ENCODE results near the gene MDK. TPM values are rescaled to one million over a fixed set of nuclear protein-coding genes. Genes with fewer than 3 reads are reported as not detected.
A peak's percentile ranks its signal among the peaks of the same experiment; 100 is the strongest.

The MDK gene
- total and polyA plus RNA-seq, 2 of the 13 experiments (the other 11 are each of a cell fraction or from before 2014, with no cell fraction given) = 312 to 407 TPM

DNA sequence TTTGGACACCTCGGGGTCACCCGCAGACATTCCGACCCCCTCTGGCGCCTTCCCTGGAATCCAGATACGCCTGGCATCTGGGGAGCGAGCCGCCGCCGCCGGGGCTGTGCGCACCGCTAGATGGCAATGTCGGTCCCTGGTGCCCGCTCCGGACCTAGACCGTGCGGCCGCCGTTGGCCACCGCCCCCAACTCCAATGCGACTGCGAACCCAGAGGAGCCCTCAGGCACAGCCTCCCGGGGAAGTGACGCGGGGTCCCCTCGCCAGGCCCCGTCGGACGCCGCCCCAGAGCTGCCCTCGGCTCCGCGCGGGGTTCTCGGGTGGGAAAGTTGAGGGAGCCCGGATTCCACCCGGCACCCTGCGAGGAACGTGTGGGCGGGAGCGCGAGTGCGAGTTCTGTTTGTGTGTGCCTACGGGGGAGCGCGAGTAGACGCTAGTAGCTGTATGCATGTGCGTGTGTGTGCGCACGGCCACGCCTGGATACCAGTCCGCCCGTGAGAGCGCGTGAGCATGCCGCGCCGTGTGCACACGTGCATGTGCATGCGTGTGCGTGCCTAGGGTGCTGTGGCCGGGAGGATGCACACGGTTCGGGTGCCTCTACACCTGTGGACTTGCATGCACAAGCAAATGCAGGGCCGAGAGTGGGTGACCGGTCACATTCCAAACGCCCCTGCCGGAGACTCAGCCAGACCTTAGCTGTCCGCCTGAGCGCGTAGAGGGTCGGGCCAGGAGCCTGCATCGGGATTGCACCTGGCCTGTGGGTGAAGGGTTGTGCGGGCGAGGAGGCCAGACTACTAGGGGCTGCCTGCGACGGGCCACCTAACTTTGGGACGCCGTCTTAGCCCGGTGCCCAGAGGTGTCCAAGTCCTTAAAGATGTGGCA lies 8.2 kb downstream of the MDK start (continued):
- peak; percentile 97 for TF ChIP-seq CTCF (CRISPR knock-in tag; IDR thresholded peaks at IDR 0.05)
- TF ChIP-seq ZNF737 (CRISPR knock-in tag; IDR thresholded peaks at IDR 0.05; ENCODE audit: borderline replicate concordance) = no peak
- TF ChIP-seq FOXM1 (CRISPR knock-in tag; IDR thresholded peaks at IDR 0.05) = no peak
- TF ChIP-seq ZFP36L1 (CRISPR knock-in tag; IDR thresholded peaks at IDR 0.05) = no peak
- no peak for TF ChIP-seq ZNF607 (CRISPR knock-in tag; IDR thresholded peaks at IDR 0.05; ENCODE audit: borderline replicate concordance)
- TF ChIP-seq MAZ (IDR thresholded peaks at IDR 0.05; ENCODE audit: borderline replicate concordance, low read depth, low read length) = no peak
- peak; percentile 50; the same call in 1 of the 2 replicates for TF ChIP-seq MAZ (CRISPR knock-in tag; IDR thresholded peaks at IDR 0.05; ENCODE audit: low read depth)
- no peak for TF ChIP-seq ZNF543 (CRISPR knock-in tag; IDR thresholded peaks at IDR 0.05)
- TF ChIP-seq ARID3A (IDR thresholded peaks at IDR 0.05; ENCODE audit: low read depth, low read length) = no peak
- no peak for TF ChIP-seq FOXP1 (IDR thresholded peaks at IDR 0.05)
- no peak for TF ChIP-seq FOXP1 (CRISPR knock-in tag; IDR thresholded peaks at IDR 0.05)
- no peak for TF ChIP-seq NONO (IDR thresholded peaks at IDR 0.05)
- TF ChIP-seq NONO (CRISPR knock-in tag; conservative IDR thresholded peaks at IDR 0.05) = no peak
- TF ChIP-seq PAWR (CRISPR knock-in tag; IDR thresholded peaks at IDR 0.05; ENCODE audit: borderline replicate concordance) = no peak
- TF ChIP-seq BCL6 (CRISPR knock-in tag; IDR thresholded peaks at IDR 0.05) = no peak
- no peak for TF ChIP-seq ZNF121 (CRISPR knock-in tag; IDR thresholded peaks at IDR 0.05)
- no peak for TF ChIP-seq ZNF775 (CRISPR knock-in tag; IDR thresholded peaks at IDR 0.05; ENCODE audit: borderline replicate concordance)
- peak; percentile 51; the same call in 1 of the 2 replicates for TF ChIP-seq ZBTB7B (CRISPR knock-in tag; IDR thresholded peaks at IDR 0.05)
- no peak; the same call in 1 of the 2 replicates for TF ChIP-seq ZNF446 (CRISPR knock-in tag; IDR thresholded peaks at IDR 0.05)
- TF ChIP-seq TFDP1 (CRISPR knock-in tag; IDR thresholded peaks at IDR 0.05; ENCODE audit: borderline replicate concordance) = peak; percentile 14; the same call in 1 of the 2 replicates
- TF ChIP-seq TSC22D2 (CRISPR knock-in tag; IDR thresholded peaks at IDR 0.05; ENCODE audit: borderline replicate concordance) = no peak
- no peak for TF ChIP-seq ZNF30 (CRISPR knock-in tag; IDR thresholded peaks at IDR 0.05)
- no peak; the same call in 1 of the 2 replicates for TF ChIP-seq ELF1 (CRISPR knock-in tag; IDR thresholded peaks at IDR 0.05)
- no peak for TF ChIP-seq ZNF484 (CRISPR knock-in tag; IDR thresholded peaks at IDR 0.05; ENCODE audit: borderline replicate concordance, low read depth)
- no peak for TF ChIP-seq ATF7 (IDR thresholded peaks at IDR 0.05)
- TF ChIP-seq ATF7 (CRISPR knock-in tag; IDR thresholded peaks at IDR 0.05) = no peak
- no peak for TF ChIP-seq ZNF572 (CRISPR knock-in tag; IDR thresholded peaks at IDR 0.05)
- no peak for TF ChIP-seq NBN (conservative IDR thresholded peaks at IDR 0.05)
- TF ChIP-seq REL (CRISPR knock-in tag; conservative IDR thresholded peaks at IDR 0.05) = no peak

All from HepG2 (cell line).